HG03558 (cell line): ENCODE results near the gene CCDC190.
"Not testable (repeated sequence)": the region's sequence is repeated elsewhere in the genome, so short reads cannot be mapped to it uniquely, and the experiment has no call there.

Experiments used
- ATAC-seq: cut with Tn5 transposase; IDR thresholded peaks from one replicate; pipeline ENCODE4 v1.9.1; 2021; ENCODE audit warnings: moderate number of reproducible peaks; ENCODE audit not compliant: unreplicated experiment; ENCODE audit errors: extremely low read depth

The CCDC190 gene

DNA sequence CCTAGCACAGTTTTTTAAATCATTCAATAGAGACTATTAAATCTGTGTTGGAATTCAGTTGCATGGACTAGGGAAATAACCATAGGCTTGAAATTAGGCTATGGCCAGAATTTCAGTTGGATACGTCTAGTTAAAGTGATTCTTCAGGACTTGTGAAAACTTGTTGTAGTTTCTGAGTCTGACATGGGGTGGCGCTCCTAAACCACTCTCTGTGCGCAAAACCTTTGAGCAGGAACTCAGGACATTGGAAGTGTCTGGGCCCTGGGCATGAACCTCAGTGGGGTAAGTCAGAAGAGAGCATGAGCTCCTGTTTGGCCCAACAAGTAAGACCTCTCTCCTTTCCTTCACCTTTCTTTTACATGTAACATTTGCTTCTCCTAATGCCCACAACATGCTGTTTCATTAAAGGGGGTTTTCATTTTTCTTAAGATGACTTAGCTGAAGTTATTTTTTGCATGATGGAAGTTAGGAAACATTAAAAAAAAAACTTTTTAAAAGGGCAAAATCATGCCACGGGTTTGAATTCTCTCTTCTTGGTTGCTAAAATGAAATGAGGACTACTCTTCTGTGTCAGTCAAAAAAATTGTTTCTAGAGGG, 17.1 kb upstream of the CCDC190 start:
- no peak for ATAC-seq

DNA sequence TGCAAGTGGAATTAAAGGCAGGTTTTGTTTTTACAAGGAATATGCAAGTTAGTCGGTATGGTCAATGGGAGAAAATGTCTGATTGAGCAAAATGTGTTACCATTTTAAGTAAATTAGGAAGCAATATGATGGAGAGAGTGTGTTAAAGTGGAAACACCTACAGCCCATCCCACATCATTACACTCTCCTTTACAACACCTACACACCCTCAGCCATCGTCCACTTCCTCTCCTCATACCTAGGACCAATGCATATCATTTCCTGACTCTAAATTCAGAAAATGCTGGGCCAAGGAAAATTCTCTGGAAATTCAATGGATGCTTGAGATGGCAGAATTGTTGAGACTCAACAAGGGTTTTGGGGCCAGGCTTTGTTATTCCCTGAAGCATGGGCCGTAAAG, 16.4 kb upstream of the CCDC190 start:
- no peak for ATAC-seq

- ATAC-seq = no peak
Measured at GRCh38 chr1:162876751-162877150, 15.8 kb upstream of the CCDC190 start.

GRCh38 chr1:162873671-162874666, 13.0 kb upstream of the CCDC190 start:
- no peak for ATAC-seq

DNA sequence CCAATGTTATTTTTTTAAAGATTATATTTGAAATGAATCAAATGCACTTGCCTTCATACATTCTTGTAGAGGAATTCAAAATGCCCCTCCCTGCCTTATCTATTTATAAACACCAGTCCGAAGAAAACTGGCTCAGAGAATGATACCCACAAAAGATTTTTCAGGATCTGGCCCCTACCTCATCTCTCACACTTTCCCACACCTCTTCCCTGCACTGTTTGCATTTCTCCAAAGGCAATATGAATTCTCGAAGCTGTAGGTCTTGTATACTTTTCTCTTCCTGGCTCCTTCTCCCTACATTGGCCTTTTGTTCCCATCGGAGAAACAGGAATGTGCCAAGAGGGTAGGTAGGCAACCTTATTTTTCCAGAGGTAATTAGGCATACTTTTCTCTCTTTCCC, 12.0 kb upstream of the CCDC190 start:
- no peak for ATAC-seq

DNA sequence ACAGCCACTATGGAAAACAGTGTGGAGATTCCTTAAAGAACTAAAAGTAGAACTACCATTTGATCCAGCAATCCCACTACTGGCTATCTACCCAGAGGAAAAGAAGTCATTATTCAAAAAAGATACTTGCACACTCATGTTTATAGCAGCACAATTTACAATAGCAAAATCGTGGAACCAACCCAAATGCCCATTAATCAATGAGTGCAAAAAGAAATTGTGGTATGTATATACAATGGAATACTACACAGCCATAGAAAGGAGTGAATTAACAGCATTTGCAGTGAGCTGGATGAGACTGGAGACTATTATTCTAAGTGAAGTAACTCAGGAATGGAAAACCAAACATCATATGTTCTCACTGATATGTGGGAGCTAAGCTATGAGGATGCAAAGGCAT, 10.4 kb upstream of the CCDC190 start:
- ATAC-seq = not testable (repeated sequence)

- ATAC-seq = no peak
Measured at GRCh38 chr1:162868972-162869371, 8.0 kb upstream of the CCDC190 start.

GRCh38 chr1:162861625-162862024, 650 bp upstream of the CCDC190 start:
- no peak for ATAC-seq

DNA sequence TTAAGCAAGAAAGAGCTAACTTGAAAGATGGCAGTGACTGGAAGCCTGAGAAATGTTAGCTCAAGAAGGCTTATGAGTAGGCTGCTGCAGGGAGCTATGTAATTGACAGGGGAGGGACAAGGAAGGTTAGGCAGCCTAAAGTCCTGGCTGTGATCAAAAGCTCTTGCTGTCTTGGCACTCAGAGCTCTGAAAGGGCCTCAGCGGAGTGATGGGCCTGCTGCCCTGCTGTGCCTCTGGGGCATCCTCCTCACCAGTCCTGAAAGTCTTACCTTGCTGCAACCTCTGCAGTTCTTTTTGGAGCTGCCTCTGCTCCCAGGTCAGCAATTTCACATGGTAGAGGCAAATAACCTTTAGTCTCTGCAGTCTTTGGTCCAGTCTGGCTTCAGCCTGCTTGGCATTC, 1.8 kb downstream of the CCDC190 start:
- no peak for ATAC-seq

- no peak for ATAC-seq
Measured at GRCh38 chr1:162857850-162858249, 3.1 kb downstream of the CCDC190 start.

DNA sequence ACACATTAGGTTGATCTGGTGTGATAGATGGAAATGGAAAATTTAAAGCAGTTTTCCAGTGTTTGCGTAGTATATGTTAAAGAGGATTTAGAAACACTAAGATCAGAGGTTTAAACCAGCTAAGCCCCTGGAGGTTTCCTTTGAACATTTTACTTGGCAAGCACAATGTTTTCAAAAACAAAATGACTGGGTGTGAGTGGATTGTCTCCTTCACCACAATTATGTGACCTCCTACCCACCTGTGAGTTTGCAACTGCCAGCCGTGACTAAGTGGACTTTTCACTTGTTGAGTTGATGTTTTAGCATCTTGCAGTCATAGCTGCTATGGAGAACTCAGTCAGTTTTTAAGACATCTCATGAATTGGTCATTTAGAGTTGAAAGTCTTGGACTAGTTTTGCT, 4.7 kb downstream of the CCDC190 start:
- no peak for ATAC-seq

DNA sequence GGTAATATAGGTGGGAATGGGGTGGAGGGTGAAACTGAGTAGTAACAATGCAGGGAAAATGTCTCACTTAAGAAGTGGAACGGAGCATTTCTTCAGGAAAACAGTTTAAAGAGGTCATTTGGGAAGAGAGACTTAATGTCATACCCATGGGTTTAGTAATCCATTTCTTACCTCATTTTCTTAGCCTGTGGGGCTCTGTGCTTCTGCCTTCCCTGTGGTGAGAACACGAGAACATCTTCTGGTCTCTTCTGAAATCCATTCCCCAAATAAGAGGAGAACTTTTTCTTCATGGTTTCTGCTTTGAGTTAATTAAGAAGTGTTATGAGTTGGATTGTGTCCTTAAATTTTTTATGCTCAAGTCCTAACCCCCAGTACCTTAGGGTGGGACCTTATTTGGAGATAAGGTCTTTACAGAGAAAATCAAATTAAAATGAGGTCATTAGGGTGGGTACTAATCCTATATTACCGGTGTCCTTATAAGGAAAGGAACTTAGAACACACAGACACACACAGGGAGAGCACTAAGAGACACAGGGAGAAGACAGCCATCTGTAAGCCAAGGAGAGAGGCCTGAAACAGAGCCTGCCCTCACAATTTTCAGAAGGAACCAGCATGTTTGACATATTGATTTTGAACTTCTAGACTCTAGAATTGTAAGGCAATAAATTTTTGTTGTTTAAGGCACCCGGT, 5.4 kb downstream of the CCDC190 start:
- no peak for ATAC-seq

GRCh38 chr1:162854245-162854882, 6.6 kb downstream of the CCDC190 start:
- no peak for ATAC-seq

- no peak for ATAC-seq
Measured at GRCh38 chr1:162851341-162851740, 9.6 kb downstream of the CCDC190 start.

DNA sequence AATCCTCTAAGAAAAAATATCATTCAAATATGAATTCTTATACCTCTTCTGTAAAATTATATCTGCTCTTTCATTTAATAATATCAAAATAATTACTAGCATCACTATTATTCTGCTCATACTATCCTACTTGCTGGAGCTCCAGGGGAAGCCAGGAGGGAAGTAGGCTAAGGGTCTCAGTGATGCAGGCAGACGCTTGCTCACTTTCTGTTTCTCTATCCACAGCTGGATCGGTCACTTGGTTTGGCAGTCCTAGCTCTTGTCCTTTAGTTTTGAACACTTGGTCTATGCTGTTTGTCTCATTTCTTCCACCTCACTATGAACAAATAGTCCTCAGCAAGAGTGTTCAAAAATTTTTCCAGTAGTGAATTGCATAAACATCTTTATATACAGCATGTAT, 11.3 kb downstream of the CCDC190 start:
- ATAC-seq = no peak

DNA sequence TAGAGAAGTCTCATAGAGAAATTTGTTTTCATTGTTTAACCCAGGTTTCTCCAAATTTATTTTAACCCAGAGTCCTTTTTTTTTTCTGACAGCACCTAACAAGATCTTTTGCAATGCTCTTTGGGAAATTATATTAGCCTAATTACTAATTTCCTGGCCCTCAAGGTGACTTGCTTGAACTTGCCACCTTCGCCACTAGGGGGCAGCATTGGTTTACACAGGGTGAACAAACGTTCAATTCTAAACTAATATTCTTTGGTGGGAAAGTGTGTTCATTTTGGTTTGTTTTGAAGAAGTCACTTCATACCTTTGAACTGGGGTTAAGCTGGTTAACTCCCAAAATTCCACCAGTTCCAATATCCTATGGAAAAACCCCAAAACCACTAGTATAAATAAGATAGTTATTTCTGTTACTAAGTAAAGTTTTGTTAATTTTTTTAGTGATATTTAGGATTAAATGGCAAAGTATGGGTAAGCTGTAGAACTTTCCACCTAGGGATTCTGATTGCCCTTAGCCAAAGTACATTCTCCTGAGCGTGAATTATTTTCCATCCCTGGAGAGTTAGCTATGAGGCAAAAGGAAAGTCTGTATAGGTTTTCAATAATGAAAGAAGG, 13.0 kb downstream of the CCDC190 start:
- no peak for ATAC-seq

GRCh38 chr1:162846256-162847212, 14.4 kb downstream of the CCDC190 start:
- no peak for ATAC-seq

DNA sequence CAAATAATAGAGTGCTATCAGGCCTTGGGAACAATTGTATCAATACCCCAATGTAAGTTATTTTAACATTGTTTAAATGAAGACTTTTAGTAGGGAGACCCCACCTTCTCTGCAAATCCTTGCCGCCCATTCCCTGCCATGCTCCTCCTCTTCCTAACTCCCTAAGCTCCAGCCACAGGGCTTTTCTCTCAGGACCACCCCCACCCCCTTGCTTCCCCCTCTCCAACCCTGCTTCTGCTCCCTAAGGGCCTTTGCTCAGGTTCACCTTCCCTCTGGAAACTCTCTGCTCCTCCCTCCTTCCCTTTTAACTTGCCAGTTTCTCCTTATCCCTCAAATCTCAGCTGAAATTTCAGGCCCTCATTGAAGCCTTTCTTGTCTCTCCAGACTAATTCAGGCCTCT, 16.8 kb downstream of the CCDC190 start:
- no peak for ATAC-seq

DNA sequence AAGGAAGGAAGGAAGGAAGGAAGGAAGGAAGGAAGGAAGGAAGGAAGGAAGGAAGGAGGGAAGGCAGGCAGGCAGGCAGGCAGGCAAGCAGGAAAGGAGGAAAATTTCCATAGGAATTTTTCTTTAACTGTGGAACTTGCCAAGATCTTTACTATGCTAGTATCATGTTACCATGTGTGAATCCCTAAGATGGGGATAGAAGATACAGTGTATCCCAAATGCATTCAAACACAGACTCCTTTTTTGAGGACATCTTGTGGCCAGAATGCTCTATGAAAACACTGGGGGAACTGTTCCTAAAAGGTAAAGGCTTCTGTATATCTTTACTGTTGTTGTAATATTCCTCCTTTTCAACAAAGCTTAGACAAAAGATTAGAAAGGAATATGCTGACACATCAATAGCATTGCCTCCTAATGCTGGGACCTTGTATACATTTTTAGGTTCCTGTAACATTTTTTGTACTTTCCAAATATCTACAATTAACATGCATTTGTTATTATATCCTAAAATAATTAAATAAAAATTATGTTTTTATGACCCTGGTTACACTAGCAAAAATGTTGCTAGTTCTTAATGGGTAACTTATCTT, 20.6 kb downstream of the CCDC190 start:
- no peak for ATAC-seq
